Keratinocyte (primary cell): ENCODE results near the gene KMT2C. TPM values are rescaled to one million over a fixed set of nuclear protein-coding genes. Genes with fewer than 3 reads are reported as not detected.
"Not testable (repeated sequence)": the region's sequence is repeated elsewhere in the genome, so short reads cannot be mapped to it uniquely, and the experiment has no call there.

Experiments
- DNase-seq: peaks from one replicate; pipeline ENCODE4 v3.0.0-alpha.2; 2011; ENCODE audit warnings: low read depth, missing footprints, low spot score
- FAIRE-seq: peaks from 2 replicates; lab custom pipeline; 2011; peaks lifted over from hg19 to GRCh38; lab: Jason Lieb, UNC
- H2AFZ ChIP-seq: 2 replicates; pipeline ENCODE4 v1.6.0; 2012; ENCODE audit warnings: low read length, control low read depth, inconsistent platforms; ENCODE audit not compliant: control insufficient read depth
- H3K27ac ChIP-seq: 2 replicates; pipeline ENCODE4 v1.5.1; 2011; ENCODE audit warnings: low read length; ENCODE audit not compliant: control insufficient read depth, insufficient read depth
- H3K27me3 ChIP-seq: 3 replicates; pipeline ENCODE4 v1.6.0; 2011; ENCODE audit warnings: low read length; ENCODE audit not compliant: control insufficient read depth, insufficient read depth; ENCODE audit errors: extremely low read depth
- H3K36me3 ChIP-seq, 2 experiments: 2 replicates in 1 of 2; 3 replicates in 1 of 2; pipeline ENCODE4 v1.5.1; 2011; ENCODE audit warnings: low read length in 2 of 2, mild to moderate bottlenecking in 1 of 2; ENCODE audit not compliant: control insufficient read depth in 2 of 2, insufficient read depth in 2 of 2; ENCODE audit errors: extremely low read depth in 1 of 2
- H3K4me1 ChIP-seq: 3 replicates; pipeline ENCODE4 v1.5.1; 2011; ENCODE audit warnings: low read length; ENCODE audit not compliant: control insufficient read depth, insufficient read depth; ENCODE audit errors: extremely low read depth
- H3K4me2 ChIP-seq: 3 replicates; pipeline ENCODE4 v1.6.0; 2011; ENCODE audit warnings: low read depth, low read length; ENCODE audit not compliant: control insufficient read depth, insufficient read depth; ENCODE audit errors: extremely low read depth
- H3K4me3 ChIP-seq, 3 experiments: fragments of 200-600 bp in 1 of 3; sonication (generic) in 1 of 3; 2 replicates in 2 of 3; 3 replicates in 1 of 3; pipeline ENCODE4 v1.5.1; 2011 to 2016; ENCODE audit warnings: low read length in 3 of 3, mild to moderate bottlenecking in 3 of 3, control low read depth in 2 of 3, inconsistent platforms in 1 of 3, low read depth in 1 of 3, mixed read lengths in 1 of 3, mixed run types in 1 of 3, moderate library complexity in 1 of 3; ENCODE audit not compliant: control insufficient read depth in 2 of 3, insufficient read depth in 2 of 3; ENCODE audit errors: extremely low read depth in 1 of 3
- H3K79me2 ChIP-seq: 2 replicates; pipeline ENCODE4 v1.6.0; 2012; ENCODE audit warnings: low read length; ENCODE audit not compliant: control insufficient read depth, insufficient read depth
- H3K9ac ChIP-seq: 3 replicates; pipeline ENCODE4 v1.6.0; 2011; ENCODE audit warnings: low read length; ENCODE audit not compliant: control insufficient read depth, insufficient read depth; ENCODE audit errors: extremely low read depth
- H3K9me1 ChIP-seq: 3 replicates; pipeline ENCODE4 v1.6.0; 2011; ENCODE audit warnings: low read length; ENCODE audit not compliant: control insufficient read depth, insufficient read depth; ENCODE audit errors: extremely low read depth
- H3K9me3 ChIP-seq: 2 replicates; pipeline ENCODE4 v1.5.1; 2012; ENCODE audit warnings: low read depth, low read length; ENCODE audit not compliant: control insufficient read depth
- H4K20me1 ChIP-seq: 3 replicates; pipeline ENCODE4 v1.6.0; 2011; ENCODE audit warnings: low read length; ENCODE audit not compliant: control insufficient read depth, insufficient read depth; ENCODE audit errors: extremely low read depth
- CTCF ChIP-seq, 3 experiments: IDR thresholded peaks in 1 of 3; conservative IDR thresholded peaks in 1 of 3; optimal IDR thresholded peaks in 1 of 3; 2 replicates in 2 of 3; 3 replicates in 1 of 3; pipeline versions ENCODE3 to v1.5.1; 2011; ENCODE audit warnings: low read length in 3 of 3, mild to moderate bottlenecking in 3 of 3, moderate library complexity in 2 of 3, control low read depth in 1 of 3, inconsistent platforms in 1 of 3; ENCODE audit not compliant: insufficient read depth in 2 of 3; ENCODE audit errors: extremely low read depth in 1 of 3
- EZH2 ChIP-seq: IDR thresholded peaks from one replicate; pipeline ENCODE4 v1.6.1; 2012; ENCODE audit warnings: inconsistent platforms, mild to moderate bottlenecking, low read length, moderate library complexity
- dilution Hi-C: fragments of 300-500 bp; cut with MboI; formaldehyde crosslinking; loops from one replicate; pipeline ENCODE4 v1.7.0; 2020; ENCODE audit warnings: low sequenced_read_pairs; ENCODE audit not compliant: extremely low pct_ligation_motif_present
- polyA plus RNA-seq, 5 experiments: library from polyadenylated mRNA; depleted of rRNA in 3 of 5; stranded (reverse) in 3 of 5; stranded (forward) in 1 of 5; unstranded in 1 of 5; fragments of >200 nt; gene quantifications; 1 replicate in 1 of 5; 2 replicates in 3 of 5; 3 replicates in 1 of 5; pipeline versions ENCODE4 v1.2.1 to v1.2.3, GENCODE V29; 2011 to 2012; ENCODE audit warnings: missing spikeins in 2 of 5, low read depth in 1 of 5, low replicate concordance in 1 of 5

KMT2C gene
- polyA plus RNA-seq, 1 donor (not counting 4 experiments of a cell fraction or from before 2014, with no cell fraction given) = 8.5 TPM

GRCh38 chr7:152307902-152308301 lies 127.9 kb downstream of the KMT2C start:
- Histone ChIP-seq H2AFZ (no peak overlapping the region), H3K27ac (no peak overlapping the region), H3K9me1 (no peaks in the 10 kb centered on the region), H3K27me3 (no peaks in the 10 kb centered on the region), H3K79me2 (no peaks in the 10 kb centered on the region), H3K9ac (no peak overlapping the region), H3K36me3 (peaks cover 2 to 6% of the 10 kb centered on the region in 2 experiments), H3K4me2 (no peak overlapping the region), H4K20me1 (no peaks in the 10 kb centered on the region), H3K4me3 (no peak overlapping the region), H3K9me3 (no peaks in the 10 kb centered on the region), H3K4me1 (peaks cover 8% of the 10 kb centered on the region)
- no peak for DNase-seq
- no peak for FAIRE-seq
- dilution Hi-C loops = no loop called here
- TF ChIP-seq CTCF (optimal IDR thresholded peaks at IDR 0.05 in 1 of 3, IDR thresholded peaks at IDR 0.05 in 1 of 3, conservative IDR thresholded peaks at IDR 0.05 in 1 of 3; ENCODE audit: extremely low read depth in 1 of 3, insufficient read depth in 2 of 3, low read length in 3 of 3) (no peak), EZH2 (no peak)

DNA sequence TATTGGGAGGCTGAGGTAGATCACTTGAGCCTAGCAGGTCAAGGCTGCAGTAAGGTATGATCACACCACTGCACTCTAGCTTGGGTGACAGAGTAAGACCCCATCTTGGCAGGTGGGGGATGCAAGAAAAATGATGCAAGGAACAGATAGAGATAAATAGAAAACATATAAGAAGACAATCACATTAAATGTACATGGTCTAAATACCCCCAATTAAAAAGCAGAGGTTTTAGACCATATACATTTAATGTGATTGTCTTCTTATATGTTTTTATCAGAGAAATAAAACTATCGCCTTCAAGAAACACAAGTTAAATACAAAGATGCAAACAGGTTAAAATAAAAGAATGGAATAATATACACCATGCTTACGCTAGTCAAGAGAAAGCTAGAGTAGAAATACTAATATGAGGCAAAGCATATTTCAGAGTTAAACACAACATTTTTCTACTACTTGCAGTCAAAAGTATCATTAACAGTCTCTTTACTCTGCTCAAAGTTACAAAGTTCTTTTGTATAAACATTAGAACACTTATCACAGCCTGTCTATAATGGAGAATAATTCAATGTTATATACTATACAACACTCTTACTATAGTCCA lies 136.2 kb downstream of the KMT2C start:
- H4K20me1 ChIP-seq, H3K9me1 ChIP-seq, H3K4me3 ChIP-seq, H3K9me3 ChIP-seq, H3K4me2 ChIP-seq, H3K27ac ChIP-seq, H3K79me2 ChIP-seq, FAIRE-seq, H3K36me3 ChIP-seq, H2AFZ ChIP-seq, DNase-seq, dilution Hi-C loops, H3K27me3 ChIP-seq, H3K4me1 ChIP-seq, H3K9ac ChIP-seq: not testable (repeated sequence)

DNA sequence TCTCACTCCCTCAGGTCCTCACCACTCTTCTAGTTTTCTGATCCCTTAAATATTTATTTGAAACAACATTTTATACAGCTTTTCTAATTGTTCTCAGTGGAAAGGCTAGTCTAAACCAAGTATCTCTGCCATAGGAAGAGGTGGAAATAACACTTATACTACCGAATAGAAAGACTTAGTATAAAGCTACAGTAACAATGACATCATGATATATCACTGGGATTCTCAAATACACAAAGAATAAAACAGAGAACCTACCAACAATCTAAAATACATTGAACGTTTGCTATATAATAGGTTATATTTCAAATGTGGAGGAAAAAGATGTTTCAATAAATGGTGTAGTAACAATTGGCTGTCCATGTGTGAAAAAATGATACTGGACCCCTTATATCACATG lies 142.9 kb downstream of the KMT2C start:
- Histone ChIP-seq H3K36me3 (peaks cover 0 to 2% of the 10 kb centered on the region in 2 experiments), H3K4me3 (no peak overlapping the region), H4K20me1 (no peaks in the 10 kb centered on the region), H3K27me3 (no peaks in the 10 kb centered on the region), H3K9me3 (no peaks in the 10 kb centered on the region), H3K79me2 (no peaks in the 10 kb centered on the region), H3K9ac (no peak overlapping the region), H3K4me2 (no peak overlapping the region), H3K9me1 (no peaks in the 10 kb centered on the region), H3K27ac (no peak overlapping the region), H3K4me1 (no peaks in the 10 kb centered on the region), H2AFZ (no peak overlapping the region)
- TF ChIP-seq CTCF (optimal IDR thresholded peaks at IDR 0.05 in 1 of 3, IDR thresholded peaks at IDR 0.05 in 1 of 3, conservative IDR thresholded peaks at IDR 0.05 in 1 of 3; ENCODE audit: extremely low read depth in 1 of 3, insufficient read depth in 2 of 3, low read length in 3 of 3) (no peak), EZH2 (no peak)
- DNase-seq (no peak), FAIRE-seq (no peak)
- dilution Hi-C loops = no loop called here

- H3K4me2 ChIP-seq, H3K9me1 ChIP-seq, DNase-seq, H3K79me2 ChIP-seq, H3K36me3 ChIP-seq, H2AFZ ChIP-seq, H3K27ac ChIP-seq, dilution Hi-C loops, H3K4me1 ChIP-seq, FAIRE-seq, H4K20me1 ChIP-seq, H3K27me3 ChIP-seq, H3K4me3 ChIP-seq, H3K9ac ChIP-seq, H3K9me3 ChIP-seq: not testable (repeated sequence)
Observed at GRCh38 chr7:152286972-152287371, 148.8 kb downstream of the KMT2C start.
